ENCODE measurements around the gene EPM2AIP1.
"Not testable (repeated sequence)": the region's sequence is repeated elsewhere in the genome, so short reads cannot be mapped to it uniquely, and the experiment has no call there.

EPM2AIP1 gene

DNA sequence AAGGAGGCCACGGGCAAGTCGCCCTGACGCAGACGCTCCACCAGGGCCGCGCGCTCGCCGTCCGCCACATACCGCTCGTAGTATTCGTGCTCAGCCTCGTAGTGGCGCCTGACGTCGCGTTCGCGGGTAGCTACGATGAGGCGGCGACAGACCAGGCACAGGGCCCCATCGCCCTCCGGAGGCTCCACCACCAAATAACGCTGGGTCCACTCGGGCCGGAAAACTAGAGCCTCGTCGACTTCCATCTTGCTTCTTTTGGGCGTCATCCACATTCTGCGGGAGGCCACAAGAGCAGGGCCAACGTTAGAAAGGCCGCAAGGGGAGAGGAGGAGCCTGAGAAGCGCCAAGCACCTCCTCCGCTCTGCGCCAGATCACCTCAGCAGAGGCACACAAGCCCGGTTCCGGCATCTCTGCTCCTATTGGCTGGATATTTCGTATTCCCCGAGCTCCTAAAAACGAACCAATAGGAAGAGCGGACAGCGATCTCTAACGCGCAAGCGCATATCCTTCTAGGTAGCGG, at the start of gene EPM2AIP1:
Gene EPM2AIP1 (minus strand): TSS at position 326 of the 520 bp plus-strand sequence. CDS start 54 bp downstream, at position 272.
- peak in 1 of 3 donors; percentile 71 for DNase-seq (ENCODE audit: low read depth in 3 of 3, low spot score in 1 of 3)

DNA sequence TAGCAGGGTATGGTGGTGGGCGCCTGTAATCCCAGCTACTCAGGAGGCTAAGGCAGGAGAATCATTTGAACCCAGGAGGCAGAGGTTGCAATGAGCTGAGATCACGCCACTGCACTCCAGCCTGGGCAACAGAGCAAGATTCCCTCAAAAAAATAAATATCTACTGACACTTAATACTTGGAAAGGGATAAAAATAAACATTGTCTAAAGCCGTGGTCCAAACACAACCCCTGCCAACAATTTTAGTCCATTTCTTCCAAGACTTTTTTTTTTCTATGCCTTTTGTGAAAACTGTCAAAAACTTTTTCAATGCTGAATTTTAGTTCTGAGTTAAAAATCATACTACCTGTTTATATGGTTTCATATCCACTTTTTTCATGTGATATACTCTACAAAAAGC, 49.8 kb upstream of the EPM2AIP1 start:
- DNase-seq (ENCODE audit: low read depth in 3 of 3, low spot score in 1 of 3), result not testable (repeated sequence)

DNA sequence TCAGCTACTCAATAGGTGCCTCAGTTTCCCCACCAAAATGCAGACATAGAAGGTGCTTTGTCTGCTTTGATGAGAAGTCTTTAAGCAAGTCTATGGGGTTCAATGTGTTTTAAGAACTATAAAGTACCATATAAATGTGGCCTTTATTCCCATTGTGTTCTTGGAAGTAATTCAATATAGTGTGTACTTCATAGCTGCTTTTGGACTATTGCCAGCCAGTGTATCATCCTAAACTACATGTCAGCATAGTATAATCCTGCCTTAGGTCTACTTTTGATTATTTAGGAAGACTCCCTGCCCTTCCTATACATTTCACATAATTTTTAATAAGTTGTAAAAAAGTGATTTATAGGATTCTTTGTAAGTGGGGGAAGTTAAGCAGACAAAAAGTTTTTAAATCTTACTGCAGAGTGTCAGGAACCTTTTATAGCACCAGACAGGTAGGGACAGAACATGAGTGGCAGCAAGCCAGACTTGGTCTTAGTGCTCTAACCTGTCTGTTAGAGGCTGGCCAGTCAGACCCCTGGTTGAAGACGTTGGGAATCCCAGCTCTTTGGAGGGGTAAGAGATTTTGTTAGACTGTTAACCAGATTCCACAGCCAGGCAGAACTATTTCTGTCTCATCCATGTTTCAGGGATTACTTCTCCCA, 48.7 kb upstream of the EPM2AIP1 start:
- no peak for DNase-seq (ENCODE audit: low read depth in 3 of 3, low spot score in 1 of 3)

DNA sequence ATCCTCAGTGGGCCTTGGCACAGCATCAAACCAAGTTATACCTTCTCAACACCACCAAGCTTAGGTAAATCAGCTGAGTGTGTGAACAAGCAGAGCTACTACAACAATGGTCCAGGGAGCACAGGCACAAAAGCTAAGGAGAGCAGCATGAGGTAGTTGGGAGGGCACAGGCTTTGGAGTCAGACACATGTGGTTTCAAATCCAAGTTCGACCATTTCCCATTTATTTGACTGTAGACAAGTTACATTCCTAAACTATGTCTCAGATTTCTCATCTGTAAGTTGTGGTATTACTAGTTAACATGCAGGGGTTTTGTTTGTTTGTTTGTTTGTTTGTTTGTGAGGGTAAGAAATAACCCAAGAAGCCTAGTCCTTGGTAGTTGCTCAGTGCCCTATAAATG, 47.3 kb upstream of the EPM2AIP1 start:
- no peak for DNase-seq (ENCODE audit: low read depth in 3 of 3, low spot score in 1 of 3)

DNA sequence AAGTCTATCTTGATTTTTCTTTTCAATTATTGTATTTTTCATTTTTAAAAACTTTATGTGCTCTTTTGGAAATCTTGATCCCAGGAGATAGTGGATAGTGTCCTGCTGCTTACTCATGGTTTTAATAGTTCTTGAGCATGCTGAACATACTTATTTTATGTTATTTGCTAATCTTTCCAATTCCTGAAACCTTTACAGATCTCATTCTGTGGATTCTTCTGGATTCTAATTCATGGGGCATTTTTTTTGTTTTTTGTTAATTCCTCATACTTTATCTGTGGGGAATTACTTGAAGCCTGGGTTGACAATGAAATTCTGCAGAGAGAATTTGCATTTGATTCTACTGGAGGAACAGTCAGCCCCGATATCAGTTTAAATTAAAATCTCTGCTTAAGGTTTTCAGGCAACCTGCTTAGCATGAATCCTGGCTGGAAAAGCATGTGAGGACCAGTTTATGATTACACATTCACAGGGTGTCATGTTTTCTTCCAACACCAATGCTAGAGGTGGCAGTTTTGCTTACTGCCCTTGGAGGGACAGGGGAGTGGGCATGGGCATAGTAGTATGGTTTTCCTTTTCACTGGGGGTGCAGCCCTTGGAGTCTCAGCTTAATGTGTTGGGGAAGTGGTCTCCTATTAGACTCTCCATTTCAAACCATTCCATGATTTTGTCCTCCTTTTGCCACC, 46.4 kb upstream of the EPM2AIP1 start:
- DNase-seq (ENCODE audit: low read depth in 3 of 3, low spot score in 1 of 3), result no peak

DNA sequence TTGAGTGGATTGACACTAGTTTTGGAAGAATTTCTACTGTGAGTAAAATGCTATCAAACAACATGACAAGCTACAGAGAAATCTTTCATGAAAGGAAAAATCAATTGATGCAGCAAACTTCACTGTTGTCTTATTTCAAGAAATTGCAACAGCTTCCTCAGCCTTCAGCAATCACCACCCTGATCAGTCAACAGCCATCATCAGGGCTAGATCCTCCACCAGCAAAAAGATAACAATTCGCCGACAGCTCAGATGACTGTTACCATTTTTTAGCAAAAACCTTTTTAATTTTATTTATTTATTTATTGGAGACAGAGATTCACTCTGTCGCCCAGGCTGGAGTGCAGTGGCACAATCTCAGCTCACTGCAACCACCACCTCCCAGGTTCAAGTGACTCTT, 44.4 kb upstream of the EPM2AIP1 start:
- no peak for DNase-seq (ENCODE audit: low read depth in 3 of 3, low spot score in 1 of 3)

DNA sequence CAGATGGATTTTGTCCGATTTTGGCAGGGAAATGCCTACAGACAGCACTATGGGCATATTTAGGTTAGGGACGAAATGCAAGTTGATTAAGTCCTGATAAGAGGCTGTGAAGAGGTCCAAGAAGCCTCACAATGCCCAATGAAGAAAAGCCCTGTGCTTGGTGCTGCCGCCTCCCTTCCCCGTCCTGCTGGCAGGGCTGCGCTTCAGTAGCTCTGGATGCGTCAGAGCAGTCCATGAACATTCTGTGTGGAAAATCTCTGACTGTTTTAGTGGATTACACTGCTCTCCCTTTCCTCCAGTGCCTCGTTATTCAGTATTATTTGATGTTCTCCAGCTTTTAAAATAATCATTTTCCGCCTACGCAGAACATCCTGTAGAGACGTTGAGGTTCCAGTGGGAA, 40.0 kb upstream of the EPM2AIP1 start:
- no peak for DNase-seq (ENCODE audit: low read depth in 3 of 3, low spot score in 1 of 3)

DNA sequence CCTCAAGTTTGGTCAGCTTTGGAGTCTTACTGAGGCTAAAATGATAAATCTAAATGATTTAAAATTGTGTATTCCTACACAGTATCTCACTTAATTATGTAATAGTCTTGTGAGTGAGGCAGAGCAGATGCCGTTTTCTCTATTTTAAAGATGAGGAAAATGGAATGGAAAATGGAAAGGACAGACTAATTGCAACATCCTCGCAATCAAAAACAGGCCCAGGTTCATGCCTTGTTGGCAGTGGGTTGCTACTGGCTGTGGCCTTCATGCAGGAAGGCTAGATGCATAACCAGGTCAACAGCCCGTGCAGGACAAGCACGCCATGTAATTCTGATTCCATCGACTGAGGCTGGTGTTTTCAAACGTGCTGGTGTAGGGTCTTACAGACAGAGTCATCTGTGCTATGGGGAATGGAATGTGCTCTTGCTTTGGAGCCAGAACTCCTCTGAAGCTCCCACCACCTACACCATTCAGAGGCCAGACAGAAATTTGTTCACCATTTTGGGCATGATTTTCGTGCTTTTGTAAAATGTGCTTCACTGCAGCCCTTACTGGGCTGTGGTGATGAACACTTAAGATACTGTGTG, 38.3 kb upstream of the EPM2AIP1 start:
- DNase-seq (ENCODE audit: low read depth in 3 of 3, low spot score in 1 of 3), result no peak

DNA sequence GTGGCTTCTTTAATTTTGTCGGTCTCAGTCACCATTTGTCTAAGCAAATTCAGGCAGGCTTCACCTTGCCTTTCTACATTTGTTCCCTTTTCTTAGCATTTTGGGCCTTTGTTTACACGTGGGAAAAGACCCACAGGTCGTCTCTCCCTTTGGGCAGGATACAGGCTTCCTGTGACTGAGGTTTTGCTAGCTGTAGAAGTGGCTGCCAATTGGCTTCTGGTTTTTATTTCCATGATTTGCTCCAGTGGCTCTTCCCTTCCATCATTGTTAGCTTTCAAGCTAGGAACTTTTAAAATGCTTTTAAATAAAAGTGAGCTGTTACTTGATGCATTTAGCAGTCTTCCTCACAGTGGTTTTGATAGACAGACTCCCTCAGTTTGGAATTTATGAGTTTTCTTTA, 37.7 kb upstream of the EPM2AIP1 start:
- DNase-seq (ENCODE audit: low read depth in 3 of 3, low spot score in 1 of 3), result no peak

DNA sequence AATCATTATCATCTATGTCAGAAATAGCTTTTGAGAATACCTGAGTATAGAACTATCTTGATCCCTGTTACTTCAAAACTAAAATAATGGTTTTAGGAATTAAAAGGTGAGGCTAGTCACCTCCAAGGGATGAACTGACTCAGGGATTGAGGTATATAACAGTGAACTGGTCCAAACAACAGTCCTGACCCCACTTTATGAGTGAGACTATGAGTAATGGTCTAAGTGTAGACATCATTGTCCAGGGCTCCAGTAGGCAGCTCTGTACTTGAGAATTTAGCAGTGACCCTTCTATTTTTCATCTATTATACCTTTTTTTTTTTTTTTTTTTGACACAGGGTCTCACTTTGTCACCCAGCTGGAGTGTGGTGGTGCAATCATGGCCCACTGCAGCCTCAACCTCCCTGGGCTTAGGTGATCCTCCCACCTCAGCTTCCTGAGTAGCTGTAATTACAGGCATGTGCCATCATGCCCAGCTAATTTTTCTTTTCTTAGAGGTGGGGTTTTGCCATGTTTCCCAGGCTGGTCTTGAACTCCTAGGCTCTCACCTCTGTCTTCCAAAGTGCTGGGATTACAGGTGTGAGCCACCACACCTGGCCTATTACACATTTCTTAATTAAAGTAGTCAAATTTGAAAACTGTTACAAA, 36.7 kb upstream of the EPM2AIP1 start:
- no peak for DNase-seq (ENCODE audit: low read depth in 3 of 3, low spot score in 1 of 3)

DNA sequence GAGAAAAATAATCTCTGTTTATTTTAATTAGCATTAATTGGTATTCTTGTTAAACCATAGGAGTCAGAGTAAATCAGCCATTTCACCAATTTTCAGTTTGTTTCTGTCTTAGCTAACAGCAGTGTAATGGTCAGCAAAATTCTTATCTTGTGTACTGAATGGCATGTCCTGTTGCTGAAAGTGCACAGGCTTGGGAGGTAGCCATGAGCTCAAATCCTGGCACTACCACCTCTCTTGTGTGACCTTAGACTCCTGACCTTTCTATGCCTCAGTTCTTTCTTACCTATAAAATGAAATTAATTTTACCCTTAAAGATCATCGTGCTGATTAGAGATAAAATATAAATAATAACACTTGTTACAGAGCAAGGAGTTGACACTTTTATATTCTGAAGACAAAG, 36.2 kb upstream of the EPM2AIP1 start:
- no peak for DNase-seq (ENCODE audit: low read depth in 3 of 3, low spot score in 1 of 3)

DNA sequence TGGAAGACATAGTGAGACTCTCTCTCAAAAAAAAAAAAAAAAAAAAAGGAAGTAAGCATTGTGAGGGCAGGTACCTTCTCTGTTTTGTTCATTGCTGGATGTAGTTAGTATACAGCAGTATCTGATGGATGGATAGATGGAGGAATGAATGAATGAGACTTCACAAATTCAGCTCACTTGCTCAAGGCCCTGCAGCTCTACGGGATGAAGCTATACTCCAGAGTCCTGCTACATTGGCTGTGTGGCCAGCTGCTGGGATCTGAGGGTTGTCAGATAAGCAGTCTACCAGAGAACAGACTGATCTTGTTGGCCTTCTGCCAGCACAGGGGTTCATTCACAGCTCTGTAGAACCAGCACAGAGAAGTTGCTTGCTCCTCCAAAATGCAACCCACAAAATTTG, 35.4 kb upstream of the EPM2AIP1 start:
- DNase-seq (ENCODE audit: low read depth in 3 of 3, low spot score in 1 of 3), result no peak

DNA sequence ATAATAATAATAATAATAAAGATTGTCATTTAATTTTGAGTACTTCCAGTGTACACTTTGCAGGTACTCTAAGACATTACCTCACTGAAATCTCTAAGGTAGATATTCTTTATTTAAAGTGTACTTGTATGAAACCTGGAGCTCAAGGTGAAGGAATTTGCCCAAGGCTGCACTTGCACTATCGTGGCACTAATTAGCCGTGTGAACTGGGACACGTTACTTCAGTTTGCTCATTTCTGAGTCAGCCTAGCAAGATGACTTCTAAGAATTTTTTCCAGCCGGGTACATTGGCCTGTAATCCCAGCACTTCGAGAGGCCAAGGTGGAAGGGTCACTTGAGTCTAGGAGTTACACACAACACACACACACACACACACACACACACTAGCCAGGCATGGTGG, 33.9 kb upstream of the EPM2AIP1 start:
- DNase-seq (ENCODE audit: low read depth in 3 of 3, low spot score in 1 of 3), result no peak

DNA sequence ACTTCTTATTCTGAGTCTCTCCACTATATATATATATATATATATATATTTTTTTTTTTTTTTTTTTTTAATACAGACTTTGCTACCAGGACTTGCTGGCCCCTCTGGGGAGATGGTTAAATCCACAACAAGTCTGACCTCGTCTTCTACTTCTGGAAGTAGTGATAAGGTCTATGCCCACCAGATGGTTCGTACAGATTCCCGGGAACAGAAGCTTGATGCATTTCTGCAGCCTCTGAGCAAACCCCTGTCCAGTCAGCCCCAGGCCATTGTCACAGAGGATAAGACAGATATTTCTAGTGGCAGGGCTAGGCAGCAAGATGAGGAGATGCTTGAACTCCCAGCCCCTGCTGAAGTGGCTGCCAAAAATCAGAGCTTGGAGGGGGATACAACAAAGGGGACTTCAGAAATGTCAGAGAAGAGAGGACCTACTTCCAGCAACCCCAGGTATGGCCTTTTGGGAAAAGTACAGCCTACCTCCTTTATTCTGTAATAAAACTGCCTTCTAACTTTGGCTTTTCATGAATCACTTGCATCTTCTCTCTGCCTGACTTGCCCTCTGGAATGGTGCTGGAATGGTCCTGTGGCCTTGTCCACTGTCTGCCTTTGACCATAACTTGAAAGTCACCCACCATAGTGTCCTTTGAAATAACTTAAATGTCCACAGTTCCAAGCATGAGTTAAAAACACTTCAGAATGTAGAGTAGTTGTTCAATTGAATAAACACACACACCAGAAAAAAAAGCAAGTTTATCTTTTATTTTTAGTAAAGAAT, 32.8 kb upstream of the EPM2AIP1 start:
- no peak for DNase-seq (ENCODE audit: low read depth in 3 of 3, low spot score in 1 of 3)

DNA sequence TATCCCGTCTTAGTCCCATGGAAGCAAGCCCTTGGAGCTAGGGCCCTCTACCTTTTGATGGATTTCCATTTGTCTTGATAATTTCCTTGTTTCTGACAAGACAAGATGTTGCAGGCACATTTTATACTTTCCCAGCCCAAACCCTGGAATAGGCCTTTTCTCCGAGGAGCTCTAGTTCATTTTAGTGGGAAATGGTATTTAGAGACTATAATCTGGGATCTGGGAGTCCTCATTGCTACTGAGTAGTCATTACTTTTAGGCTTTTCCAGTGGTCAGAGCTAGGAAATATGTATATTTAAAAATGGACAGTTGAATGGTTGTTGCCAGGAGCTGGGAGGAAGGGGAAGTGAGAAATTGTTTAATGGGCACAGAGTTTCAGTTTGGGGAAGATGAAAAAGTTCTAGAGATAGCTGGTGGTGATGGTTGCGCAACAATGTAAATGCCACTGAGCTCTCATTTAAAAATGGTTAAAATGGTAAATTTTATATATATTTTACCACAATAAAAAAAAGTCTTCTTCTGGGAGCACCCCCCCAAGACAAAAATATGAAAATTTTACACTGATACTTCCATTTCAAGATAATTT, 32.0 kb upstream of the EPM2AIP1 start:
- no peak for DNase-seq (ENCODE audit: low read depth in 3 of 3, low spot score in 1 of 3)

DNA sequence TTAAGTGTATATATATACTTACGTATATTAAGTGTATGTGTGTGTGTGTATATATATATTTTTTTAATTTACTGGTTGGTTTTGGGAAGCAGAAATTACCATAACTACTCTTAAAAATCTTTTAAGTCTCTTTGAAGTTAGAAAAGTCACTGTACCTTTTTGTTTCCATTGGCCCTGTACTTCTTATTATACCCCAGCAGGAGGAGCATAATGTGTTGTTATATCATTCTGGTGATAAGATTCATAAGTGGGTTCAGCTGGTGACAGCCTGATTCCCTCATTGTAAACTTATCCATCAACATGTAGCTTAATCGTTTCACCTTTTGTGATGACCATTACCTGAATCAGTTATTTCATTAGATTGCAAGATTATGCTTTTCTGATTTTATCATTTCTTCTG, 31.2 kb upstream of the EPM2AIP1 start:
- no peak for DNase-seq (ENCODE audit: low read depth in 3 of 3, low spot score in 1 of 3)

DNA sequence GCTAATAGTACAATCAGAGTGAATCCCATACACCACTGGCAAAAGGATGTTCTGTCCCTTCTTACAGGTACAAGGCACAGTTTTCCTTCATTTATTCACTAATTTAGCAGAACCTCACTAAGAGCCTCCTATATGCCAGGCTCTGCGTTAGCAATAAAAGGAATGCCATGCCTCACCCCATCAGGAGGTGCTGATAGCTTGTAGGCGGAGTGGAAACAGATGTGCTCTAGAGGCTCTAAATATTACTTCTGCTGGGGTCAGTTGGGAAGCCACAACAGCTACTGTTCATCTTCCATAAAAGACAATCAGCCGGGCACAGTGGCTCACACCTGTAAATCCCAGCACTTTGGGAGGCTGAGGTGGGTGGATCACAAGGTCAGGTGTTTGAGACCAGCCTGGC, 24.8 kb upstream of the EPM2AIP1 start:
- no peak for DNase-seq (ENCODE audit: low read depth in 3 of 3, low spot score in 1 of 3)

DNA sequence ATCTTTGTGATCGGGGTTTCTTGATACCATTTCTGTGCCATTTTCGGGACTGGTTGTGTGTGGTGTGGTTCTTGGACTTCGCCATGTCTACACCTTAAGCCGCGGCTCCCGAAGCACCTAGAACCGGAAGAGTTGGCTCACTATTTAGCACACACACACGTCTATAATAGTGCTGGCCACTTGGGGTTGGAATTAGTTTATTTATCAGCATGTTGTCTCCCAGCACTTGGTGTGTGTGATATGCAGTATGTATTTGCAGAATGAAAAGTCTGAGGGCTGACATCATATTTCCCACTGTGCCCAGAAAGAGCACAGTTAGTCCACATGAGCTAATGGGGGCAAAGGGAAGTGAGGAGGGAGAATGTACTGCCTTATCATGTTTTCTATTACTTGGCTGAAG, 24.0 kb upstream of the EPM2AIP1 start:
- DNase-seq (ENCODE audit: low read depth in 3 of 3, low spot score in 1 of 3), result no peak

DNA sequence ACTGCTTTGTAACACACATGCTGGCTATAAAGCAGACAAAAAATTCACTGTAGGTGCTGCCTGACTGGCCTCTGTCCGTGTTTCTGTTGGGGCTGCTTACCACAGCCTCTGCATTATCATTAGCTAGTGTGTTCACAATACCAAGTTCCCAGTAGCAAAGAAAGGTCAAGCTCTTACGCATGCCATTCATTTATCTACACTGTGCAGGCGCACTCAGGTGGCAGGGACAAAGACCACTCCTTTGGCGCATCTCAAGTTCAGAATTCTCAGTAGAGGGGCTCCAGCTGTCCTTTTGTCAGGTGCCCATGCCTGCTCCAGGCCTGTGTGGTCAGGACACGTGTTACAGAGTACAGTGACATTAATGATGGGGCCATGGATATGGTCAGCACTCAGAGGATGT, 22.7 kb upstream of the EPM2AIP1 start:
- DNase-seq (ENCODE audit: low read depth in 3 of 3, low spot score in 1 of 3), result no peak

DNA sequence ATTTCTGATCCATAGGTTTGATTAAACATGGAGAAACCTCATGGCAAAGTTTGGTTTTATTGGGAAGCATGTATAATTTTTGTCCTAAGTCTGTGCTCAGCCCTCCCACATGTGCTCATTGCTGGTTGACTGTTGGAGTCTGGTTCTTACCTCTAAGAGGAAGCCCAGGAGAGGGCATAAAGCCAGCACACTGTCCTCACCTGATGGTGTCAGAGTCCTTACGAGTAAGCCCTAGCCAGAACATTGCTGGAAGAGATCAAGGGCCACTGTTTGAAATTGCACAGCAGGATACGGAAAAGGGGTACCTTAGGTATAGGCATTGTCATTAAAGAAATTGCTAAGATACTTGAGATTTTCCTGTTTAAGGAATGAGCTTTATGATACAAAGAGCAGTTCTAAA, 21.7 kb upstream of the EPM2AIP1 start:
- DNase-seq (ENCODE audit: low read depth in 3 of 3, low spot score in 1 of 3), result no peak

Measured in stimulated activated CD4-positive, alpha-beta T cell treated with anti-CD3 and anti-CD28 coated beads, TNF-alpha, amount 100 ng/mL, for 1 hour (primary cell).